T-helper 2 cell (primary cell): ENCODE results near the gene PLCB1.

ENCODE experiments used
- DNase-seq, 5 experiments: peaks; one replicate each; pipeline versions ENCODE4 v3.0.0 to v3.0.0-alpha.2; 2012 to 2022

The PLCB1 gene

DNA sequence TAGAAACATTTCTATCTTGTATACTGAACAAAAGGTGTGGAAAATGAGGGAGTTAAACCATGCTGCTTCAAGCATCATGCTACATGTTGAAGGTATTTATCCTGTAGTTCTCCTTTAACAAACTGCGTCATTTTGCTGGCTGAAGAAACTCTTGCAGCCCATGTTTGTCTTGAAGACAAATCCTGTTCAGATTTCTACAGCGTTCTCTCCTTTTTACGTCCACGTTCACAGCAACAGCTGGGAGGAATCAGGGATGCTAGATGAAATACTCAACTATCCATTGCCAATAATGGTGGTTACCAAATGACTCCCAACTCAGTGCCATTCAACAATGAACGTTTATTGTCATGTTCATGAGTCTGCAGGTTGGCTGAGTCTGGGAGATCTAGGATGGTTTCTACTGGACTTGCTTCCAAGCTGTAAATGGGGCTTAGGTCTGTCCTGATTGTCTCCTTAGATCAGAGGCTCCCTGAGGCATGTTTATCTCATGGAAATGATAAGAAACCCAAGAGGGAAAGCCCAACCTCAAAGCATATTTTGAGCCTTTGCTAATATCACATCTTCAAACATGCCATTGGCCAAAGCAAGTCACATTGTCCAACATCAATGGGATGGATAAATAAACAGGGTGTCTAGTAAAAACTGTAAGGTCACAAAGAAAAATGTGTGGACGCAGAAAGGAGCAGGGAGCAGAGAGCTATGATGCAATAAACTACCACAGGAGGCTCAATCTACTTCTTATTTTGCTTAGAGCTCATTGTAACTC is 2.7 kb upstream of the PLCB1 start:
- no peak for DNase-seq

- DNase-seq, result no peak
Observed at GRCh38 chr20:8130840-8131526, 1.1 kb upstream of the PLCB1 start.

GRCh38 chr20:8132484-8133309 is 631 bp downstream of the PLCB1 start:
- DNase-seq, result peak in 2 of 5 experiments; percentile 3 to 19

DNA sequence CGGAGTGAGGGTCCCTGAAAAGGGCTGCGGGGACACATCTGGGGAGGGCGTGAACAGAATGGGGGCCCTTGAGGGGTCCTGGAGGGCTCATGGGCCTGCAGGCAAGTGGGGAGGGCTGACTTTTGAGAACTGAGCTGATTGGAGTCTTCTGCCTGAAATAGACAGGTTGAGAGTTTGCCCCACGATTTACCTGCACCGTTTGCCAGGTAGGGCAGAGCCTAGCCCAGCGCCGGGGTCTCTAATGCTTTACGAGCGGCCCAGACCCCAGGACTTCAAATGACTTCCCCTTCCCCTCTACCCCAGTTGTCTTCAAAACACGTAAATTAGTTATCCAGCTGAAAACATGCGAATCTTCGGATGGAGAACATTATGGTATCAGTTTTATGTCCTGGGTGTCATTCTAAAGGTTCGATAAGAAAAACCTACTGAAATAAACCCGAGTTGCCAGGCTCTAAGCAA is 1.3 kb downstream of the PLCB1 start:
- no peak for DNase-seq

- no peak for DNase-seq
Observed at GRCh38 chr20:8133851-8134451, 1.9 kb downstream of the PLCB1 start.

DNA sequence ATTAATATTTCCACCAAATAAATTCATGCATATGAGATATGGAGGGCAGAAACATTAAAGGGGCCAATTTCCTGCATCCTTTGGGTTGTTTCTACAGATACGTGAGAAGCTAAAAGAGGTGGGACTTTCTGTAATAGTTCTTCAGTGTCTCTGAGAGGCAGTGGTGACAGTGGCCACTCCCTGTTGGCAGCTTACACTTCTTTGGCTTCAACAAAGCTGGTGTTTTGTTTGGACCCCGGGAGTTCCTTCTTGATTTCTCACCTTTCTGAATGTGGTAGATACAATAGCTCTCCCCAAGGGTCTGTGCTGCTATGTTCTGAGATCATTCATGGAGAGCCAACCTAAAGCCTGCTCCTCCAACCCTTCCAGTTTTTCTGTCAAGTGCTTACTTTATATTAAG is 7.8 kb downstream of the PLCB1 start:
- no peak for DNase-seq

GRCh38 chr20:8143474-8143873 is 11.4 kb downstream of the PLCB1 start:
- no peak for DNase-seq

DNA sequence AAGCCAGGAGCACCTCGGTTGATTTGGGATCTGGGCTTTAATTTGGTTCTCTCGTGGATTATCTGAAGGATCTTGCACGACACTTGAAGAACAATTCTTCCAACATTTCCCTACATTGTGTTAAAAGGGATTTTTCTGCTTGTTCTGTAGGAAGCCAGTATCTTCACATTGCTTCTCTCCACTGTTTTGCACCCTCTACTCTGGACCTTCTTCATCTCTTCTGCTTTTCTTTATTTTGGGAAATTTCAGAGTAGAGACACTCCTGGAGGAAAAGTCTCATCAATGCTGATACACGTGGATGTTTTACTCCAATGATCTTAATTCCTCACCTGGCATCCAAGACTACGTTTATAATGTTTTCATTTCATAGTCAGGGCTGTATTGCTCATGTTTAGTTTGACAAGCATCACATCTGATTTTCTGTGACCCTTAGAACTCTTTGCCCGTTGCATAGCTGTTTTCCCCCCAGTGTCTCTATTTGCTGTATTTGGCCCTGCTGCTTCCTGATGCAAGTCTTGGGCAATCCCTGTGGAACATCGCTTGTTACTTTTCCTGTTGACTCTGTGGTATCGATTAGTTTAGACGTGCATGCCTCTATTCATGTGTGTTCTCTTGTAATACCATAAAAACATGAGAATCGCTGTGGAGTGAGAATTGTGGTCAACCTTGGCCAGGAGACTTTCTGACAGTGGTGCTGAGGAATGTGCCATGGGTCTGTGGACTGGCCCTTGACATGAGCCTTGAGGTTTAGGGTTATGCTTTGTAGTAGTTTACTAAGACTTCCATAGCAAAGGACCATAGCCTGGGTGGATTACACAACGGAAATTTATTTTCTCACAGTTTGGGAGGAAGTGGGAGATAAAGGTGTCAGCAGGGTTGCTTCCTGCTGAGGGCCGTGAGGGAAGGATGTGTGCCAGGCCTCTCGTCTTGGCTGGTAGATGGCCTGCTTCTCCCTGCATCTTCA is 12.5 kb downstream of the PLCB1 start:
- peak in 1 of 5 experiments; percentile 48 for DNase-seq

- DNase-seq, result no peak
Observed at GRCh38 chr20:8145246-8146168, 13.4 kb downstream of the PLCB1 start.

GRCh38 chr20:8147476-8147875 is 15.4 kb downstream of the PLCB1 start:
- no peak for DNase-seq

GRCh38 chr20:8148501-8148900 is 16.4 kb downstream of the PLCB1 start:
- no peak for DNase-seq

GRCh38 chr20:8150591-8150990 is 18.5 kb downstream of the PLCB1 start:
- no peak for DNase-seq

DNA sequence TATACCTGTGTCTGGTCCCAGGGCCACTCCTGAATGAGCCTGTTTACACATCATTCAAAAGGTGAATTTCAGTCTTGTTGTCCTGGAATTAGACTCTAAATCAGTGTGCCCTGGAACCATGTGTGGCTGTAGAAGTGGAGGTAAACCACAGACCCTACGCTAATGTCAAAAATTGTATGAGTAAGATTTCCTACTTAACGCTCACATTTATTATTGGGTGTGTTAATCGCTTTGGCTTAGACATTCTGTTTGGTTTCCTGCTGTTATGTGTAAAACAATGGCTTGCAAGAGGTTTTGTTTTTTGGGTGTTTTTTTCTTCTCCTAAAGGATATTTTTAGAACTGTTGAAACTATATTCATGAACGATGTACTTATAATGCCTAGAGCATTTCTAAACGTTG is 19.3 kb downstream of the PLCB1 start:
- DNase-seq, result no peak

GRCh38 chr20:8152183-8152582 is 20.1 kb downstream of the PLCB1 start:
- no peak for DNase-seq

GRCh38 chr20:8152847-8153246 is 20.8 kb downstream of the PLCB1 start:
- no peak for DNase-seq

DNA sequence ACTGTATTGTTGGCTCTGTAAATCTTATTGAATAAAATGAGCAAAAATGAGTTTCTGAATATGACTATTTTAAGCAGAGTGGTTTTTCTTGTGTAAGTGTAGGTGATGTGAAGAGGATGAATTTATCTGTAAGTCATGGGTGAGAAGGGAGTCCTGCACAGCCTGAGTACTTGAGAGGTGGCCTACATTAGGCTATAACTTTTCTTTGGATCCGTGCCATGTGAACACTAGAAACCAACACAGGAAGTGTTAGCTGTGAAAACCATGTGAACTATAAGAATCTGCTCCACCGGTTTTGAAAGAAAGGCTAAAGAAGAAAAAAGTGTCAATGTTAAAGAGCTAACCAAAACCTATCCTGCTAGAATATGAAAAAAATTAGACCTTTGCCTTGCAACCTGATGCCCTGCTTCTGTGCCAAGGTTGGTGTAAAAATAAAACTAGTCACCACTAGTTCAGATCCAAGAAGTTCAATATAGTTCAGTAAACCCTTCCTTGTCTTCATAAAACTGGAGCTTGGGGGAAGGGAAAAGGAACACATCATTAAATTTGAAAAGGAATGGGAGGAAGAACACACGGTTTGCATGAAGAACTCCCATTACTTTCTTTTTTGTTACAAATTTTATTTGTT is 21.3 kb downstream of the PLCB1 start:
- DNase-seq, result peak in 2 of 5 experiments; percentile 12 to 72

DNA sequence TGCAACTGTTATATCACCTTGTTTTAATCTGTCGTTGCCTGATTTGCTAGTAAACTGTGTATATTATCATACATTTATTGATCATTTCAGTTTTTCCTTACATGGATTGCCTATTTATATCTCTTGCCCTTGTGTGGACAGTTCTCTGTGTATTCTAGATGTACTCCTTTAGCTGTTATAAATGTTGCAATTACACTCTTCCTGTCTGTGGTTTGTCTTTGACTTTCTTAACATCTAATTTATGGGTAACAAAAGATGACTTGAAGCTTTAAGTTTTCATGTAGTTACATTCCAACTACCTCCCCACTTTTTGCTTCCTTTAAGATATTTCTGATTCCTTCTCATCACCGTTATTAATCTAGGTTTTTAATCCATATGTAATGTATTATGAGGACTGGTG is 22.6 kb downstream of the PLCB1 start:
- peak in 1 of 5 experiments; percentile 3 for DNase-seq

GRCh38 chr20:8155229-8155628 is 23.2 kb downstream of the PLCB1 start:
- no peak for DNase-seq

DNA sequence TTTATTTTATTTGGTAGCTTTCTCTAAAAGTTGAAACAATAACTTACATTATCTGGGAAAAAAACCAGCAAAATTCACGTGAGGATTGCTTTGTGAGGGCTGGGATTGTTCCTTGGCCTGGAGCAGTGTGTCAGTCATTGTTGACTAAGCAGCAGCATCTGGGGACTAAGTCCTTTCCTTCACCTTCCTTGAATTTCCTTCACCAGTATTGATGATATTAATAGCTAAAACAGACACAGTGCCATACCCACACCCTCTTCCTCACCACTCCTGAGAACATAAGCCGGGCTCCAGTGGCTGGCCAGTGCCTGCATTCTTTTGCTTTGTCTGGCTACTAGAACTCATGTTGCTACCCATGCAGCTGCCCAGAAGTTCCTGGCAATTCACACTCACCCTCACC is 23.7 kb downstream of the PLCB1 start:
- no peak for DNase-seq
